Spinal cord (tissue), 10 donors: ENCODE data around the gene TOM1L2. TPM values are rescaled to one million over a fixed set of nuclear protein-coding genes. Genes with fewer than 3 reads are reported as not detected.

Experiments
- DNase-seq, 6 donors: peaks; one replicate each; pipeline versions ENCODE4 v3.0.0 to v3.0.0-alpha.2; 2013 to 2015; ENCODE audit warnings: low spot score in 6 of 6, low read depth in 4 of 6
- H3K27ac ChIP-seq: one replicate; pipeline ENCODE4 v1.5.1; 2013; ENCODE audit warnings: low read depth, low read length, control low read depth
- H3K27me3 ChIP-seq: one replicate; pipeline ENCODE4 v1.6.1; 2013; ENCODE audit warnings: low read length; ENCODE audit not compliant: control insufficient read depth, insufficient read depth
- H3K36me3 ChIP-seq: one replicate; pipeline ENCODE4 v1.6.1; 2013; ENCODE audit warnings: low read length; ENCODE audit not compliant: control insufficient read depth, insufficient read depth
- H3K4me1 ChIP-seq: one replicate; pipeline ENCODE4 v1.6.1; 2013; ENCODE audit warnings: low read length; ENCODE audit not compliant: control insufficient read depth, insufficient read depth
- H3K4me3 ChIP-seq: one replicate; pipeline ENCODE4 v1.5.1; 2013; ENCODE audit warnings: low read depth, low read length, control low read depth
- H3K9me3 ChIP-seq: one replicate; pipeline ENCODE4 v1.6.1; 2013; ENCODE audit warnings: low read length; ENCODE audit not compliant: control insufficient read depth, insufficient read depth
- WGBS: methylation state at CpG from one replicate; pipeline ENCODE4 v1.1.5; 2013; ENCODE audit warnings: missing lambda C conversion rate; ENCODE audit not compliant: insufficient coverage; 5-methylcytosine and 5-hydroxymethylcytosine counted together
- polyA plus RNA-seq, 2 donors: library from polyadenylated mRNA; unstranded; fragments of 120-200 nt; gene quantifications; one replicate each; pipeline ENCODE4 v1.2.1, GENCODE V29; 2013; ENCODE audit not compliant: insufficient read length in 2 of 2
- total RNA-seq, 2 donors: library from RNA; depleted of rRNA in 1 of 2; stranded (reverse); fragments of 120-200 nt in 1 of 2; fragments of >200 nt in 1 of 2; gene quantifications; one replicate each; pipeline versions ENCODE4 v1.2.3 to v1.2.4, GENCODE V29; 2013 to 2014
- donor health status: healthy.

The TOM1L2 gene
- total and polyA plus RNA-seq, 4 donors, result 44.3 to 121 (median 75.7) TPM

DNA sequence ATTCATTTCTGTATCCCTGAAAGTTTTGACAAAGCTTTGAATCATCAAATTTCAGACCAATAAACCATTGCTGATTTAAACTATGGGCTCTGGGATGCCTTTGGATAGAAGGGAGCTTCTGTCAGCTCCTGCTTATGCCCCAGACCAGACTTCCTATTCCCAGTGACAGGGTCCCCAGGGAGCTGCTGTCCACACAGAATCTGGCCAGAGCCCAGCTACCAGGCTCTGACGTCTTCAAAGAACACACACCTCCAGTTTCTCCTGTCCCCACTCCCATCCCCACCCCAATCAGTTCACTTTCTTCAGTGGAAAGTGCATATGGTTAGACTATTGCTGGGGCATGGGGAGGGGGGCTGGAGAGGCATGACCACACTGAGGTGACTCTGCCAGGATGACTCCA is 83.8 kb downstream of the TOM1L2 start:
- Histone ChIP-seq H3K27me3 (no peaks in the 10 kb centered on the region), H3K36me3 (peaks cover 26% of the 10 kb centered on the region), H3K4me1 (peaks cover 39% of the 10 kb centered on the region), H3K9me3 (no peaks in the 10 kb centered on the region), H3K4me3 (no peak overlapping the region), H3K27ac (no peak overlapping the region)
- WGBS, result no CpG with 5 or more reads among the region's 1 CpG
- no peak for DNase-seq

DNA sequence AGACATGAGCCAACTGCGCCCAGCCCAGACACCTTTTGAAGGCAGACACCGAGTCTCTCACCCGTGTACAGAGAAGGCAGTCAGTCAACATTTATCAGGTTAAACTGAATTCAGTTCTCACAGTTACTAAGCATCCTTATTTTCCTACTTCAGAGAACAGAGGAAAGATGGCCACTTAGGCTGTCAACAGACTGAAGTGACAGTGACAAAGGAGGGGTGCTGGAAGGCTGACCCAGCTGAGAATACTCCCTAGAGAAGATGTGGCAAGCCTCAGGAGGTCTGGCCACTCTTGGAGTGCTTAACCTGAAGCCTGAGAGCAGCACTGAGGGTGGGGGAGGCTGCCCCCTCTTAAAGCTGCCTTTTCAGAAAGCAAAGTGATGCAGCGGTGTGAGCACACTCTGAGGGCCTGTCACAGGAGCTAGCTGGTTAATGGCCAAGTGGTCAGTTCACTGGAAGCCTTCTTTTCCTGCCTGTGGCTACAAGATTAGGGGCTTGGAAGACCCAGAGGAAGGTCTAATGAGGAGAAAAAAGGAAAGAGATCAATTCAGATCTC is 84.4 kb downstream of the TOM1L2 start:
- WGBS, result 93% methylated on average over 4 of the region's 4 CpGs
- no peak overlapping the region for H3K27ac ChIP-seq
- H3K36me3 ChIP-seq, result peaks cover 24% of the 10 kb centered on the region

DNA sequence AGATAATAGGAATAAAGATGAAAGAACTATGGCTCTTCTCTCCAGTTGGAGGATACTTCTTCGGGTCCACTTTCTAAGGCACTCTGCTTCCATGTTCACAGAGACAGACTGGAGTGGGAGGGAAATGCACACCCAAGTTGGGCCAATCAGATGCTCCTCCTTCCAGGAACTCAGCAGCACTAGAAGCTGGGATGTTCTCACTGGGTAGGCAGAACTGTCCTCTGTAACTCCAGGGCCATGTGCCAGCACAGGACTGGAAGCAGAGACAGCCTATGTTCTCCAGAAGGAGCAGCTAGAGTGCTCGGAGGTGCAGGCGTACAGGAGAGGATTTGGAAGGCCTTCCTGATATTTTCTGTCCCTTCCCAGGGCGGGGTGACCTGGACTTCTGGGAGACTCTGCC is 85.5 kb downstream of the TOM1L2 start:
- H3K27ac ChIP-seq, result no peak overlapping the region
- no peak overlapping the region for H3K4me3 ChIP-seq
- no peak for DNase-seq
- peaks cover 22% of the 10 kb centered on the region for H3K36me3 ChIP-seq
- H3K4me1 ChIP-seq, result peaks cover 36% of the 10 kb centered on the region
- H3K27me3 ChIP-seq, result no peaks in the 10 kb centered on the region
- 98% methylated on average over 3 of the region's 4 CpGs for WGBS
- H3K9me3 ChIP-seq, result no peaks in the 10 kb centered on the region

More for the DNA sequence above, 84.4 kb downstream of the TOM1L2 start:
- Histone ChIP-seq H3K27me3 (no peaks in the 10 kb centered on the region), H3K9me3 (no peaks in the 10 kb centered on the region), H3K4me1 (peaks cover 40% of the 10 kb centered on the region), H3K4me3 (no peak overlapping the region)
- no peak for DNase-seq

DNA sequence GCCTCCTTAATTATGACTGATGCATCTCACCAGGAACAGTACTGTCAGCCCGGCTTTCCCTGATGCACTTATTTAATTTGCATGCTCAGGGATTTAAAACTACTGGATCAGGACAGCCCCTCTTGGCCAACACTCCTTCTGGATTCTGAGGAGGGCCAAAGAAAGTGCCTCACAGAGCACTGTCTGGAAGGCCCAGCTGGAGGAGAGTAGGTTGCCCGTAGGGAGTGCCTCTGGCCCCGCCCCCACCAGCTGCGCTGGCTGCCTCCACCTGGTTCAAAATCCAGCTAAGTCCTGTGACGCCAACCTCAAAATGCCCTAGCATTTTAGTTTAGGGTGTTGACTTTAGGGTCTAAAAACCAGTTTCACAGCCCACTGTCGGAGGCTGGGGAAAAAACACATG is 86.0 kb downstream of the TOM1L2 start:
- WGBS, result 80% methylated on average over 4 of the region's 6 CpGs

DNA sequence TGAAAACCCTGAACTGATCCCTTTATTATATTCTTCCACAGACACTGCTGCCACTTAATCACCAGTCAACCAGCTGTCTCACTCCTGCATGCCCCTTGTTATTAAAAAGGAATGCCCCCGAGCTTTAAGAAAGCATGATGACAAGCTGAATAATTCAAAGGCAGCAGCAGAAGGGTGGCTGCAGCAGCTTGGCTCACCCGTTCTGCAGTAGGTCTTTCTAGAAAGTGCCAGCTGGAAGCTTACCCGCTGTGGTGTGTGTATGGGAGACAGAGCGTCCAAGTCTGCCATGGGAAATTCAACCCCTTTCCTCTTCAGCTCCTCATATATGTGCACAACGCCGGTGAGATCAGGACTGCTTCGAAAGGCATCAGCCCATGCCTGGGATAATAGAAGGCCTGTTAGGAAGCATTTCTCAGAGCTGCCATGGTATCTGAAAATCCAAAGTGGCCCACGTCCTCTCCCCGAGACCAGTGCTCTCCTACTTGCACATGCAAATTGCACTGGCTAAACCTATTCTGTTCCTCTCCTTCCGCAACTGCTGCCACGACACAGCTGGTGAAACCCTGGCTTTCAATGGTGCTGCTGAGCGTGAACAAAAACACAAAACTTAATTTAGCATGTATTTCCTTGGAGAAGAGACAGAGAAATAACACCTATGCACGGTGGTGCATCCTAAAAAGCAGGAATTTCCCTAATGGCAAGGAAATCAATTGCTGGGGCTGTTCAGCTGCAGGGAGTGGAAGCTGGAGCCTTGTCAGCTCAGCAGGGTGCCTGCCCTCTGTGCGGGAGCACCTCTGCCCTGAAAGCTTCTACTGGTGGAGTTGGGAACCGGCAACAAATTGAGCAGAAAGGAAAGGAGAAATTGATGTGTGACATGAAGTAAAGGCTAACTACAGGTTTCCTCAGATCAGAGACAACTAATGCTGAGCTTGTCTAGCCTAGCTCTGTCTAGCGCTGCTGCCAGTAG is 87.5 kb downstream of the TOM1L2 start:
- Histone ChIP-seq H3K27ac (peak overlapping the region; percentile 38), H3K9me3 (no peaks in the 10 kb centered on the region), H3K4me3 (no peak overlapping the region), H3K27me3 (no peaks in the 10 kb centered on the region), H3K4me1 (peaks cover 47% of the 10 kb centered on the region), H3K36me3 (peaks cover 27% of the 10 kb centered on the region)
- 26% methylated on average over 14 of the region's 16 CpGs for WGBS
- peak in 2 of 6 donors; percentile 80 to 94 for DNase-seq

More for the DNA sequence above, 86.0 kb downstream of the TOM1L2 start:
- H3K27me3 ChIP-seq, result no peaks in the 10 kb centered on the region
- no peak overlapping the region for H3K4me3 ChIP-seq
- H3K27ac ChIP-seq, result no peak overlapping the region
- H3K4me1 ChIP-seq, result peaks cover 36% of the 10 kb centered on the region
- DNase-seq, result no peak
- peaks cover 18% of the 10 kb centered on the region for H3K36me3 ChIP-seq
- no peaks in the 10 kb centered on the region for H3K9me3 ChIP-seq

DNA sequence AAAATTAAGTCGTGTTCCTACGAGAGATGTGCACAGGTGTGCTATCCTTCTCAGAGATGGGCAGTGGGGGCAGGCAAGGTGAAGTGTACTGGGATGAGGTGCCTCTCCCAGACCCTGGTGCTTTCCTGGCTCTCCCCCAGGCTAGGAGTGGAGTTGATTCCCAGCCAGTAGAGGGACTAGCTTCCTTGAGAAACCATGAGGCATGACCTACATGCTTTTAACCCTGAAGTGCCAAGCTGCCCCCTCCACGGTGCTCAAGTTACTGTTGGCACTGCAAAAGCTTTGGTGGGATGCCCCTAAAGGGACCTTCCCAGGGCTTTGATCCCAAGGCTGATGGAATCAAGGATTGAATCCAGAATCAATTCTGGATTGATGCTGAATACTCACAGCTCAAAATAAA is 88.4 kb downstream of the TOM1L2 start:
- H3K27me3 ChIP-seq, result no peaks in the 10 kb centered on the region
- peaks cover 32% of the 10 kb centered on the region for H3K36me3 ChIP-seq
- peaks cover 48% of the 10 kb centered on the region for H3K4me1 ChIP-seq
- DNase-seq, result no peak
- no peaks in the 10 kb centered on the region for H3K9me3 ChIP-seq
- no peak overlapping the region for H3K27ac ChIP-seq
- WGBS, result 78% methylated on average over 1 of the region's 3 CpGs
- H3K4me3 ChIP-seq, result no peak overlapping the region

DNA sequence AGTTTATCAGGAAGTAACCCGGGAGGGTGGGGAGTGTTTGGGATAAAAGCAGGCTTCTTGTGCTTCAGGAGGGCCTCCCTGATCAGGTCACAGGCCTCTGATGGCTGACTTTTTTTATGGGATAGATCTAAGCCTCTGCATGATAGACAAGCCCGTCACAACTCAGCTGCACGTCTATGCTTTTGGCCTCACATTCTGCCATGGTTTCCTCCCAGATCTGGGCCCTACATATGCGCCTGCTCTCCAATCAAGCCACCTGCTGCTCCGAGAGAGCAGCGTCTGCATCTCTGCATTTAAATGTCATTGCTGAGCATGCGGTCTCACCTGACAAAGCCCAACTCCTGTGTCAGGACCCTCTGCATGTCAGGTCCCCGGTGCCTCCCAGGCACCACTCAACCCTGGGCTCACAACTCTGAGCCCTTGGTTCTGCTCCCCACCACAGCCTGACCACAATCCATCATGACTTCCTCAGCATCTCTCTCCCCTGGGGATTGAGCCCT is 90.1 kb downstream of the TOM1L2 start:
- peak in 1 of 6 donors; percentile 59 for DNase-seq
- H3K36me3 ChIP-seq, result peaks cover 41% of the 10 kb centered on the region
- peaks cover 61% of the 10 kb centered on the region for H3K4me1 ChIP-seq
- no peaks in the 10 kb centered on the region for H3K27me3 ChIP-seq
- no peak overlapping the region for H3K27ac ChIP-seq
- WGBS, result 67% methylated on average over 7 of the region's 8 CpGs
- H3K9me3 ChIP-seq, result no peaks in the 10 kb centered on the region
- H3K4me3 ChIP-seq, result no peak overlapping the region

DNA sequence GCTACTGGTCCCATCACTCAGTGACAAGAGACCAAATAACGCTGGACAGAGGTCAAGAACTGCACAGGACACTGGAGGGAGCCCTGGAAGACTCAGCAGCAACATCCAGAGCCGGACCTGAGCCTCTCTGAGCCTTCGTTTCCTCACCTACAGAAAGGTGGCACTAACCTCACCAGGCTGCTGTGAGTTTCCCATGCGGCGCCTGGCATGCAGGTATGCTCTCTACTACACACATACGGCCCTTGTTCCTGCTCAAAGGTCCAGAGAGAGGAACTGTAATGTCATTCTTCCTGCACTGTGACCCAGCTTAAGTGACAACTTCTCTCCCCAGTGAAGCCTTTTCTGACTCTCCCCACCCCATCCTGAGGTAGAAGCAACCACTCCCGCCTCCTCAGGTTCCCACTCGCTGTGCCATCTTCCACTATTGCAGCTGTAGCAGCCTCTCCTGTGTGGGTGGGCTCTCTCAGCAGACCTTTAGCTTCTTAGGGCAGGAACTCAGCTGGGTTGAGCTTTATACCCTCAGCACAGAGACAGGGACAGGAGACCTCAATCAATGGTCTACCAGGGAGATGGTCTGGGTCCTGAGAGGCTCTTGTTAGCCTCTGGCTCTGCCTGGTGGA is 91.5 kb downstream of the TOM1L2 start:
- Histone ChIP-seq H3K27me3 (no peaks in the 10 kb centered on the region), H3K36me3 (peaks cover 43% of the 10 kb centered on the region), H3K4me1 (peaks cover 69% of the 10 kb centered on the region), H3K4me3 (no peak overlapping the region), H3K27ac (no peak overlapping the region), H3K9me3 (no peaks in the 10 kb centered on the region)
- no peak for DNase-seq
- 92% methylated on average over 8 of the region's 8 CpGs for WGBS

DNA sequence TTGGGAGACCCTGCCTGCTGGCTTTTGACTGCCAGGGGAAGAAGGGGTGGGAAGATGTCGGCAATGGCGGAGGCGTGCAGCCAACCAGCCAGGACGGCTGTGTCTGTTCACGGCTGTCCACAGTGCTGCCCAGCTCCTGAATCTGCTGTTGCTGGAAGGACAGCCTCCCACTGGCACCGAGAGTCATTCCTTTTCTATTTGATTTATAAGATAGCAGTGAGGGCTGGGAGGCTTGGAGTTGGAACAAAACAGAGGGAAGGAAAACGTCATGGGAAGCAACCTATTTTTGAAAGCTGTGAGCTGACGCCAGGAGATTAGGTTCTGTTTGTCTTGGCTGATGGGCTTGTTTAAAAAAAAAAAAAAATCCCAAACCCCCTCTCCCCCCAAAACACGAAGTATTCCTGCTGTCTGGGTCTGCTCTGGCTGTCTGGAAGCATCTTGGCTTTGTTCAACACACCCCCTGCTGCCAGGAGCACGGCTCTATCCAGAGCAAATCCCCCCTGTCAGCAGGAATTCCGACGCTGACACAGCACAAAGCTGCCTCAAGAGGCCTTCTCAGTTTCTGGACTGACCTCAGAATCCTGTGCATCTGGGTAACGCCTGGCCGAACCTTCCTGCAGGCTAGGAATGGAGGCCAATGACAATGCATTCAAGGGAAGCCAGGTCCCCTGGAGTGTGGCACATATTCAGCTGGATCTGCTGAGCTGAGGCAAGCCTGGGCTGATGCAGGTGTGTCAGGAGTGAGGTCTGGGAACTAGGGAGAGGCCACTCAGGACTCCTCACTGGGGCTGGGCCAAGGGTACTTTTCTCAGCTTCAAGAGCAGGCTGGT is 94.5 kb downstream of the TOM1L2 start:
- Histone ChIP-seq H3K4me3 (no peak overlapping the region), H3K4me1 (peaks cover 62% of the 10 kb centered on the region), H3K9me3 (no peaks in the 10 kb centered on the region), H3K27me3 (no peaks in the 10 kb centered on the region), H3K27ac (peak overlapping the region; percentile 95), H3K36me3 (peaks cover 46% of the 10 kb centered on the region)
- DNase-seq, result peak in 4 of 6 donors; percentile 49 to 94 (median 83)
- 9% methylated on average over 12 of the region's 14 CpGs for WGBS
